IPS-20b (cell line): ENCODE results near the gene PRIMA1.
A peak's percentile ranks its signal among the peaks of the same experiment; 100 is the strongest.

Experiments used
- H3K27ac ChIP-seq: one replicate; pipeline ENCODE4 v1.5.1; 2013; ENCODE audit warnings: low read length
- H3K27me3 ChIP-seq: 2 replicates; pipeline ENCODE4 v1.6.1; 2013; ENCODE audit warnings: mild to moderate bottlenecking, low read length, inconsistent platforms; ENCODE audit not compliant: insufficient read depth
- H3K36me3 ChIP-seq: 2 replicates; pipeline ENCODE4 v1.6.1; 2013; ENCODE audit warnings: low read depth, mild to moderate bottlenecking, inconsistent platforms, low read length, moderate library complexity; ENCODE audit not compliant: insufficient read depth
- H3K4me1 ChIP-seq: 2 replicates; pipeline ENCODE4 v1.6.1; 2013; ENCODE audit warnings: mild to moderate bottlenecking, control low read depth, inconsistent platforms, low read length, moderate library complexity; ENCODE audit not compliant: insufficient read depth
- H3K4me3 ChIP-seq: 2 replicates; pipeline ENCODE4 v1.5.1; 2013; ENCODE audit warnings: mild to moderate bottlenecking, low read length, inconsistent platforms
- H3K9ac ChIP-seq: 2 replicates; pipeline ENCODE4 v1.6.1; 2013; ENCODE audit warnings: low read depth, mild to moderate bottlenecking, inconsistent platforms, low read length, moderate library complexity
- H3K9me3 ChIP-seq: 2 replicates; pipeline ENCODE4 v1.6.1; 2013; ENCODE audit warnings: mild to moderate bottlenecking, low read depth, low read length, inconsistent platforms; ENCODE audit not compliant: insufficient read depth

Gene PRIMA1

GRCh38 chr14:93701562-93701961, 86.7 kb downstream of the PRIMA1 start:
- Histone ChIP-seq H3K27me3 (no peaks in the 10 kb centered on the region), H3K4me3 (no peak overlapping the region), H3K9ac (no peak overlapping the region), H3K27ac (no peak overlapping the region), H3K36me3 (no peaks in the 10 kb centered on the region), H3K9me3 (peaks cover 10% of the 10 kb centered on the region), H3K4me1 (no peaks in the 10 kb centered on the region)

- Histone ChIP-seq H3K4me3 (no peak overlapping the region), H3K27me3 (no peaks in the 10 kb centered on the region), H3K27ac (no peak overlapping the region), H3K9me3 (peaks cover 10% of the 10 kb centered on the region), H3K9ac (no peak overlapping the region), H3K4me1 (no peaks in the 10 kb centered on the region), H3K36me3 (no peaks in the 10 kb centered on the region)
Measured at GRCh38 chr14:93700928-93701327, 87.4 kb downstream of the PRIMA1 start.

GRCh38 chr14:93693914-93694313, 94.4 kb downstream of the PRIMA1 start:
- H3K4me3 ChIP-seq, result 0 out of 2 replicates have a peak overlapping the region, but pooled peaks have one; percentile 17
- H3K27me3 ChIP-seq, result no peaks in the 10 kb centered on the region
- peaks cover 32% of the 10 kb centered on the region for H3K4me1 ChIP-seq
- no peak overlapping the region for H3K27ac ChIP-seq
- peaks cover 10% of the 10 kb centered on the region for H3K9me3 ChIP-seq
- H3K9ac ChIP-seq, result peak overlapping the region; percentile 4; the same call in 1 of the 2 replicates
- no peaks in the 10 kb centered on the region for H3K36me3 ChIP-seq

GRCh38 chr14:93691042-93691780, 97.1 kb downstream of the PRIMA1 start:
- Histone ChIP-seq H3K4me1 (peaks cover 56% of the 10 kb centered on the region), H3K9ac (no peak overlapping the region), H3K4me3 (no peak overlapping the region), H3K27ac (no peak overlapping the region), H3K9me3 (no peaks in the 10 kb centered on the region), H3K36me3 (no peaks in the 10 kb centered on the region), H3K27me3 (no peaks in the 10 kb centered on the region)

GRCh38 chr14:93690146-93690545, 98.1 kb downstream of the PRIMA1 start:
- H3K4me3 ChIP-seq, result no peak overlapping the region
- H3K36me3 ChIP-seq, result no peaks in the 10 kb centered on the region
- no peaks in the 10 kb centered on the region for H3K27me3 ChIP-seq
- H3K4me1 ChIP-seq, result peaks cover 65% of the 10 kb centered on the region
- H3K9ac ChIP-seq, result no peak overlapping the region
- H3K27ac ChIP-seq, result no peak overlapping the region
- H3K9me3 ChIP-seq, result no peaks in the 10 kb centered on the region

GRCh38 chr14:93688820-93689219, 99.5 kb downstream of the PRIMA1 start:
- H3K27me3 ChIP-seq, result no peaks in the 10 kb centered on the region
- peak overlapping the region; percentile 33; the same call in 1 of the 2 replicates for H3K4me3 ChIP-seq
- peak overlapping the region; percentile 53 for H3K27ac ChIP-seq
- no peaks in the 10 kb centered on the region for H3K36me3 ChIP-seq
- H3K9me3 ChIP-seq, result no peaks in the 10 kb centered on the region
- peaks cover 57% of the 10 kb centered on the region for H3K4me1 ChIP-seq
- peak overlapping the region; percentile 67 for H3K9ac ChIP-seq

GRCh38 chr14:93688239-93688666, 100.0 kb downstream of the PRIMA1 start:
- no peaks in the 10 kb centered on the region for H3K36me3 ChIP-seq
- H3K9ac ChIP-seq, result peak overlapping the region; percentile 70
- peaks cover 54% of the 10 kb centered on the region for H3K4me1 ChIP-seq
- H3K27ac ChIP-seq, result peak overlapping the region; percentile 74
- H3K4me3 ChIP-seq, result peak overlapping the region; percentile 48
- no peaks in the 10 kb centered on the region for H3K9me3 ChIP-seq
- no peaks in the 10 kb centered on the region for H3K27me3 ChIP-seq

GRCh38 chr14:93686268-93686667, 102.0 kb downstream of the PRIMA1 start:
- Histone ChIP-seq H3K27me3 (no peaks in the 10 kb centered on the region), H3K4me1 (peaks cover 44% of the 10 kb centered on the region), H3K36me3 (no peaks in the 10 kb centered on the region), H3K4me3 (no peak overlapping the region), H3K9me3 (no peaks in the 10 kb centered on the region), H3K9ac (no peak overlapping the region), H3K27ac (no peak overlapping the region)

GRCh38 chr14:93685121-93685895, 103.0 kb downstream of the PRIMA1 start:
- Histone ChIP-seq H3K27me3 (no peaks in the 10 kb centered on the region), H3K4me3 (no peak overlapping the region), H3K9me3 (no peaks in the 10 kb centered on the region), H3K36me3 (no peaks in the 10 kb centered on the region), H3K4me1 (peaks cover 43% of the 10 kb centered on the region), H3K27ac (no peak overlapping the region), H3K9ac (peak overlapping the region; percentile 2; the same call in 1 of the 2 replicates)

GRCh38 chr14:93683226-93683625, 105.1 kb downstream of the PRIMA1 start:
- H3K4me3 ChIP-seq, result no peak overlapping the region
- no peak overlapping the region for H3K27ac ChIP-seq
- H3K9me3 ChIP-seq, result no peaks in the 10 kb centered on the region
- no peak overlapping the region for H3K9ac ChIP-seq
- H3K27me3 ChIP-seq, result no peaks in the 10 kb centered on the region
- no peaks in the 10 kb centered on the region for H3K36me3 ChIP-seq
- peaks cover 32% of the 10 kb centered on the region for H3K4me1 ChIP-seq

- H3K27me3 ChIP-seq, result no peaks in the 10 kb centered on the region
- H3K9me3 ChIP-seq, result no peaks in the 10 kb centered on the region
- no peaks in the 10 kb centered on the region for H3K36me3 ChIP-seq
- peaks cover 25% of the 10 kb centered on the region for H3K4me1 ChIP-seq
- no peak overlapping the region for H3K27ac ChIP-seq
- no peak overlapping the region for H3K9ac ChIP-seq
- no peak overlapping the region for H3K4me3 ChIP-seq
Measured at GRCh38 chr14:93682459-93682858, 105.8 kb downstream of the PRIMA1 start.
